Body of pancreas (tissue), 4 donors: Measurements from ENCODE around the gene TLR4.

ENCODE experiments used
- POLR2A ChIP-seq, 3 donors: fragments of 450-650 bp; IDR thresholded peaks; one replicate each; pipeline ENCODE4 v1.6.1; 2016; ENCODE audit warnings: antibody characterized with exemption in 3 of 3, mild to moderate bottlenecking in 2 of 3
- TF ChIP-seq, protein P1 (sequence below), 7 experiments: fragments of 450-650 bp in 4 of 7; fragments of 200-600 bp in 3 of 7; sonication (generic) in 3 of 7; IDR thresholded peaks; one replicate each; pipeline ENCODE4 v1.5.1; 2016 to 2019; ENCODE audit warnings: antibody characterized with exemption in 7 of 7

GRCh38 chr9:117772960-117773359 is 68.8 kb downstream of the TLR4 start:
- TF ChIP-seq, protein P1, sequence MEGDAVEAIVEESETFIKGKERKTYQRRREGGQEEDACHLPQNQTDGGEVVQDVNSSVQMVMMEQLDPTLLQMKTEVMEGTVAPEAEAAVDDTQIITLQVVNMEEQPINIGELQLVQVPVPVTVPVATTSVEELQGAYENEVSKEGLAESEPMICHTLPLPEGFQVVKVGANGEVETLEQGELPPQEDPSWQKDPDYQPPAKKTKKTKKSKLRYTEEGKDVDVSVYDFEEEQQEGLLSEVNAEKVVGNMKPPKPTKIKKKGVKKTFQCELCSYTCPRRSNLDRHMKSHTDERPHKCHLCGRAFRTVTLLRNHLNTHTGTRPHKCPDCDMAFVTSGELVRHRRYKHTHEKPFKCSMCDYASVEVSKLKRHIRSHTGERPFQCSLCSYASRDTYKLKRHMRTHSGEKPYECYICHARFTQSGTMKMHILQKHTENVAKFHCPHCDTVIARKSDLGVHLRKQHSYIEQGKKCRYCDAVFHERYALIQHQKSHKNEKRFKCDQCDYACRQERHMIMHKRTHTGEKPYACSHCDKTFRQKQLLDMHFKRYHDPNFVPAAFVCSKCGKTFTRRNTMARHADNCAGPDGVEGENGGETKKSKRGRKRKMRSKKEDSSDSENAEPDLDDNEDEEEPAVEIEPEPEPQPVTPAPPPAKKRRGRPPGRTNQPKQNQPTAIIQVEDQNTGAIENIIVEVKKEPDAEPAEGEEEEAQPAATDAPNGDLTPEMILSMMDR (IDR thresholded peaks at IDR 0.05), result no peak
- no peak for TF ChIP-seq POLR2A (IDR thresholded peaks at IDR 0.05)
